ENCODE measurements around the gene A2M.

DNA sequence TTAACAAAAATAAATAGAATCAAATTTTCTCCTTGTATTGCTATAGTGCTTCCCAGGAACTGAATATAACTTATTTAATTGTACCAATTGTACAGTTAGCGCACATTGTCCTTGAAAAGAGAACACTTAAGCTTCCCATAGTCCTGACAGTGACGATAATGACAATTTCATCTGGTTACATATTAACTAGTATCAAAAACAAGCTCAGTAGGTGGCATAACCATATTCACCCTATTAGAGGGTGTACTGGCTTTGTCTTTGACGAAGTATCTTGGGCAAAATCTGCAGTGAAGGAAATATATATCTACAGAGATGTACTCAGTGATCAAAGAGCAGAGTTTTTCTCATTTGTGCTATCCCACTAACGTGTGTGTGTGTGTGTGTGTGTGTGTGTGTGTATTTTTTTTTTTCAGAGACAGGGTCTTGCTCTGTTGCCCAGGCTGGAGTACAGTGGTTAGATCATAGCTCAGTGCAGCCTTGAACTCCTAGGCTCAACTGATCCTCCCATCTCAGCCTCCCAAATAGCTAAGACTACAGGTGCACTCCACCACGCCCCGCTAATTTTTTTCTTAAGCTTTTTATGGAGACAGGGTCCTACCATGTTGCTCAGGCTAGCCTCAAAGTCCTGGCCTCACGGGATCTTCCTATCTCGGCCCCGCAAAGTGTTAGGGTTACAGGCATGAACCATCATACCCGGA is 4.9 kb upstream of the A2M start:
- TF ChIP-seq, protein P1, sequence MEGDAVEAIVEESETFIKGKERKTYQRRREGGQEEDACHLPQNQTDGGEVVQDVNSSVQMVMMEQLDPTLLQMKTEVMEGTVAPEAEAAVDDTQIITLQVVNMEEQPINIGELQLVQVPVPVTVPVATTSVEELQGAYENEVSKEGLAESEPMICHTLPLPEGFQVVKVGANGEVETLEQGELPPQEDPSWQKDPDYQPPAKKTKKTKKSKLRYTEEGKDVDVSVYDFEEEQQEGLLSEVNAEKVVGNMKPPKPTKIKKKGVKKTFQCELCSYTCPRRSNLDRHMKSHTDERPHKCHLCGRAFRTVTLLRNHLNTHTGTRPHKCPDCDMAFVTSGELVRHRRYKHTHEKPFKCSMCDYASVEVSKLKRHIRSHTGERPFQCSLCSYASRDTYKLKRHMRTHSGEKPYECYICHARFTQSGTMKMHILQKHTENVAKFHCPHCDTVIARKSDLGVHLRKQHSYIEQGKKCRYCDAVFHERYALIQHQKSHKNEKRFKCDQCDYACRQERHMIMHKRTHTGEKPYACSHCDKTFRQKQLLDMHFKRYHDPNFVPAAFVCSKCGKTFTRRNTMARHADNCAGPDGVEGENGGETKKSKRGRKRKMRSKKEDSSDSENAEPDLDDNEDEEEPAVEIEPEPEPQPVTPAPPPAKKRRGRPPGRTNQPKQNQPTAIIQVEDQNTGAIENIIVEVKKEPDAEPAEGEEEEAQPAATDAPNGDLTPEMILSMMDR (IDR thresholded peaks at IDR 0.05): no peak
- no peak for TF ChIP-seq POLR2A (IDR thresholded peaks at IDR 0.05)

Data from suprapubic skin (tissue), 3 donors.